ENCODE data around the gene RPL10A. TPM values are rescaled to one million over a fixed set of nuclear protein-coding genes. Genes with fewer than 3 reads are reported as not detected.
A peak's percentile ranks its signal among the peaks of the same experiment; 100 is the strongest.

Gene RPL10A
- total RNA-seq, 6 experiments from 2014 or later, result 366 to 446 (median 412) TPM

GRCh38 chr6:35439308-35439707, 28.9 kb upstream of the RPL10A start:
- Histone ChIP-seq H3K4me1 (peaks cover 0 to 5% (median 0%) of the 10 kb centered on the region in 4 donors), H3K4me3 (no peak overlapping the region), H3K27ac (no peak overlapping the region), H3K27me3 (no peaks in the 10 kb centered on the region), H3K36me3 (no peaks in the 10 kb centered on the region), H3K9me3 (no peaks in the 10 kb centered on the region)
- TF ChIP-seq POLR2A (IDR thresholded peaks at IDR 0.05) (no peak), CTCF (IDR thresholded peaks at IDR 0.05) (no peak)
- 0% methylated on average over 1 of the region's 3 CpGs for WGBS (ENCODE audit: insufficient coverage, low coverage, low lambda C conversion rate, missing lambda C conversion rate)
- DNase-seq (no peak), ATAC-seq (no peak)
- intact Hi-C loops (cut with DNase I), result no loop called here

- 60% methylated on average over 1 of the region's 3 CpGs for WGBS (ENCODE audit: insufficient coverage, low coverage, low lambda C conversion rate, missing lambda C conversion rate)
- no peak overlapping the region for H3K4me3 ChIP-seq
- DNase-seq, result no peak
- H3K36me3 ChIP-seq, result no peaks in the 10 kb centered on the region
- H3K27ac ChIP-seq, result no peak overlapping the region
- no peaks in the 10 kb centered on the region for H3K27me3 ChIP-seq
- TF ChIP-seq CTCF (IDR thresholded peaks at IDR 0.05) (no peak), POLR2A (IDR thresholded peaks at IDR 0.05) (no peak)
- H3K9me3 ChIP-seq, result no peaks in the 10 kb centered on the region
- ATAC-seq, result peak in 1 of 4 donors; percentile 34
- H3K4me1 ChIP-seq, result no peaks in the 10 kb centered on the region
- intact Hi-C loops (cut with DNase I), result no loop called here
Measured at GRCh38 chr6:35441205-35441604, 27.0 kb upstream of the RPL10A start.

- H3K27me3 ChIP-seq, result no peaks in the 10 kb centered on the region
- no peaks in the 10 kb centered on the region for H3K36me3 ChIP-seq
- ATAC-seq (no peak), DNase-seq (no peak)
- WGBS (ENCODE audit: insufficient coverage, low coverage, low lambda C conversion rate, missing lambda C conversion rate), result 92% methylated on average over 4 of the region's 4 CpGs
- TF ChIP-seq POLR2A (IDR thresholded peaks at IDR 0.05), result no peak
- TF ChIP-seq CTCF (IDR thresholded peaks at IDR 0.05), result no peak
- H3K4me1 ChIP-seq, result no peaks in the 10 kb centered on the region
- intact Hi-C loops (cut with DNase I), result no loop called here
- no peaks in the 10 kb centered on the region for H3K9me3 ChIP-seq
- H3K27ac ChIP-seq, result no peak overlapping the region
- H3K4me3 ChIP-seq, result no peak overlapping the region
Measured at GRCh38 chr6:35441642-35442041, 26.6 kb upstream of the RPL10A start.

GRCh38 chr6:35442693-35443092, 25.5 kb upstream of the RPL10A start:
- ATAC-seq, result no peak
- intact Hi-C loops (cut with DNase I), result no loop called here
- H3K27me3 ChIP-seq, result no peaks in the 10 kb centered on the region
- DNase-seq, result no peak
- no peak overlapping the region for H3K4me3 ChIP-seq
- TF ChIP-seq CTCF (IDR thresholded peaks at IDR 0.05) (no peak), POLR2A (IDR thresholded peaks at IDR 0.05) (no peak)
- no peaks in the 10 kb centered on the region for H3K4me1 ChIP-seq
- H3K27ac ChIP-seq, result no peak overlapping the region
- H3K9me3 ChIP-seq, result no peaks in the 10 kb centered on the region
- 89% methylated on average over 2 of the region's 5 CpGs for WGBS (ENCODE audit: insufficient coverage, low coverage, low lambda C conversion rate, missing lambda C conversion rate)
- H3K36me3 ChIP-seq, result no peaks in the 10 kb centered on the region
